ENCODE data around the gene CARS1.

The CARS1 gene

DNA sequence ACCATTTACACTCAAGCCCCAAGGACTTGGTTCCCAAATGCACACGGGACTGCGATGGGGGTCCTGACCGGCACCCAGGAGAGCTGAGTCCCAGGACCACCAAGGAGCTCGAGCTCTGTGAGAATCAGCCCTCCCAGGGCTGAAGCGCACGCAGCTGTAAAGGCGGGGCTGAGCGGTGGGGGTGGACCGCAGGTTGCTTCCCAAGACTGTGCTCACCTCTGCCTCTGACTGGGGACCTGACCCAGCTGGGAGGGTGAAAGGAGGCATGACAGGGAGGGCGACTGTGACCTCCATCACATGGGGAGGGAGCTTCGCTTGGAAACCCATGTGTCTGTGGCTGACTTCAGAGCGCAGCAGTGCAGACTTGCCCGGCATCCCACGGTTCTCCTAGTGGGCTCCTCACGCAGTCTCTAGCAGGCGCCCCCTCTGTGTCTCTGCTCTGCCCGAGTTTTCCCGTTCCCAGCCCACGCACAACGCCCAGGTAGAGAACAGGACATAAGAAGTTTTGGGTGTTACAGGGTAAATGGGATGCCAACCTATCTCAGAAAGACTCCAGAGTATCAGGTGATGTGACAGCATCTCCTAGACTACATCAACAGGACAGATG, 49.7 kb downstream of the CARS1 start:
- TF ChIP-seq, protein P1, sequence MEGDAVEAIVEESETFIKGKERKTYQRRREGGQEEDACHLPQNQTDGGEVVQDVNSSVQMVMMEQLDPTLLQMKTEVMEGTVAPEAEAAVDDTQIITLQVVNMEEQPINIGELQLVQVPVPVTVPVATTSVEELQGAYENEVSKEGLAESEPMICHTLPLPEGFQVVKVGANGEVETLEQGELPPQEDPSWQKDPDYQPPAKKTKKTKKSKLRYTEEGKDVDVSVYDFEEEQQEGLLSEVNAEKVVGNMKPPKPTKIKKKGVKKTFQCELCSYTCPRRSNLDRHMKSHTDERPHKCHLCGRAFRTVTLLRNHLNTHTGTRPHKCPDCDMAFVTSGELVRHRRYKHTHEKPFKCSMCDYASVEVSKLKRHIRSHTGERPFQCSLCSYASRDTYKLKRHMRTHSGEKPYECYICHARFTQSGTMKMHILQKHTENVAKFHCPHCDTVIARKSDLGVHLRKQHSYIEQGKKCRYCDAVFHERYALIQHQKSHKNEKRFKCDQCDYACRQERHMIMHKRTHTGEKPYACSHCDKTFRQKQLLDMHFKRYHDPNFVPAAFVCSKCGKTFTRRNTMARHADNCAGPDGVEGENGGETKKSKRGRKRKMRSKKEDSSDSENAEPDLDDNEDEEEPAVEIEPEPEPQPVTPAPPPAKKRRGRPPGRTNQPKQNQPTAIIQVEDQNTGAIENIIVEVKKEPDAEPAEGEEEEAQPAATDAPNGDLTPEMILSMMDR (conservative IDR thresholded peaks at IDR 0.05) = no peak
- H3K27ac ChIP-seq = no peak overlapping the region

DNA sequence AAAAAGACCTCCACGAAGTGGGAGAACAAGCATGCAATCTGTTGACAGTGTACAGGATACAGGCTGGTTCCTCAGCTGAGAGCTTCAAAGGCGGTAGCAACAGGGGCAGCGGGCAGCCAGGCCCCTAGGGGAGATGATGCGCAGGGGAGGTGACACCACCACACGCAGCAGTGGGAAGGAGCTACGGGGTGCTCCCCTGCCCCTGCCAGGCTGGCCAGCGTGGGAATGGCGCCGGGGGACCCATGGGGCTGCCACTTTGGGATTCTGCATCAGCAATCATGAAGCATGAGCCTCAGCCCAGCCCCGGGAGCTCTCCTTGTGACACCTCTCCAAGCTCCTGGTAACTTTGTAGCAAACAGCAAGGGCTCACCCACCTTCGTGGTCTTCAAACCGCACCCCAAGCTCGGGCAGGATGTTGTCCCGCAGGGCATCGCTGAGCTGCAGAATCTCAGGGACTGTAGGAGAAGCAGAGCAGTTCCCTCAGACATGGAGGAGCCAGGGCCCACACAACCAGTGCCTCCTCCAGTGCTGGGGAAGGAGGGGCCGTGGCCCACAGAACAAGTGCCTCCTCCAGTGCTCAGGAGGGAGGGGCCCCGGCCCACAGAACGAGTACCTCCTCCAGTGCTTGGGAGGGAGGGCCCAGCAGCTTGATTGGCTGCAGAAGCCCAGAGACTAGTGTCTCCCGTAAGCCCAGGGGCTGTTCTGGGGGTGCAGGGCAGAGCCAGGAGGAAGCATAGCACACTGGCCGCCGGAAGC, 50.5 kb downstream of the CARS1 start:
- TF ChIP-seq, protein P1 (conservative IDR thresholded peaks at IDR 0.05) = no peak
- H3K27ac ChIP-seq = no peak overlapping the region

DNA sequence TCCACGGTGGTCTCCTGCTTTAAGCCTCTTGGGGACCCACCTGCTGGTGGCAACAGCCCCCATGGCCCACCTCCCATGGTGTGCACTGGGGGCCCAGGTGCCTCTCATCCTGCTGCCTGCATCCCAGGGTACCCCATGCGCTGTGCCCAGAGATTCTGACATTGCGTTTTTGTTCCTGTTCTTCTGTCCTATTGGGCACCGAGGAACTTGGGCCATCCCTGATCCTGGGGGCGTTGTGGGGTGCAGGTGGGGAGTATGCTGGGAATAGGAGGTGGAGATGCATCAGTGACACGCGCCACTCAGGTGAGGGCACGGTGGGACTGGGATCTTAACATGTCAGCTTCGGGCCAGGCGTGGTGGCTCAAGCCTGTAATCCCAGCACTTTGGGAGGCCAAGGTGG, 52.7 kb downstream of the CARS1 start:
- no peak overlapping the region for H3K27ac ChIP-seq
- TF ChIP-seq, protein P1 (conservative IDR thresholded peaks at IDR 0.05) = no peak

DNA sequence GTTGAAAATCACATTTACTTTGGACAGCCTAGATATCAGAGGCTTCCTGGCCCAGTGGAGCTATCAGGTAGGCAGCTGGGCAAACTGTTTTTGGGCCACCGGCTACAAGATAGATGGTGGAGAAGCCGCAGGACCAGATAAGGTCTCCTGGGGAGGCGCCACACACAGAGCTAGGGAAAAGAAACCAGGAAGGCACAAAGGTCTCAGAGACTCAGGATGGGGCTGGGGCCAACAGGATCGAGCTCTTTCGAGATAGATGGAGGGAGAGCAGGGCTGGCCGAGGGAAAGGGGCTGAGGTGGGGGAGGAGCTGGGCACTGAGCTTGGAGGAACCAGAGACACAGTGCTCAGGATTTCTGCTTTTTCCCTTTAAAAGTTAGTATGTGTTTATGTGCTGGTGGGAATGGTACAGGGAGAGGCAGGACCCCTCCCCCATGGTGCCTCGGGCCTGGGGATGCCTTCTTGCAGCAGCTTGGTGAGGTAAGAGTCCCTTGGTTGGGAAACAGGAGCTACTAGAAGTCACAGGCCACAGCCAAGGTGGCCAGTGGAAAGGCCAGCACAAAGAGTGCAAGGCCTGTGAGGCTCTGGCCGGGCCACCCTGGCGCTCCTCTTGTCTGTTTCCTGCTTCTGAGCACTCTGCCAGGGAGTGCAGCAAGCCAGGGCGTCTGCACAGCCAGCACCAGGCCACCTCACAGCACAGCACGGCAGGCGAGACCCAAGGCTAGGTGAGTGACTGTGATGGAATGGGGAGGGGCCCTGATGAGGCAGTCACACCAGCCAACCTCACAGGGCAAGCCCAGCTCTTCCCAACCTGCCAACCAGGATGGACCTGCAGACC, 53.6 kb downstream of the CARS1 start:
- no peak overlapping the region for H3K27ac ChIP-seq
- TF ChIP-seq, protein P1 (conservative IDR thresholded peaks at IDR 0.05) = no peak

DNA sequence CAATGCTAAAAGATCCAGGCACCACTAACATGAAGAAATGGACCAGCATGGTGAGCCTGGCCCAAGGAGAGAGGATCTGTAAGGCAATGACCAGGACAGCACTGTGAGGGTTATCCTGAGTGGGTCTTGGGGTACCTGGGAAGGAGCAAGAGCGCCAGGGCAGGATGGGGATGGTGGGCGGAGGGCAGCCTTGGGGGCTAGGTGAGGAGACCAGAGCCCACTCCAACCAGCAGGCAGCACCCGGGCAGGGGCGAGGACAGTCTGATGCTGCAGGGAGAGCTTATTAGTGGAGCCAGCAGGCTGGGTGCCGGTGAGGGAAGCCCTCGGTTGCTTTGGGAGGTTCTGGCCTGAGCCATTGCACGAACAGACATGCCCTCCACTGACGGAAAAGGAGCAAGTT, 54.4 kb downstream of the CARS1 start:
- TF ChIP-seq, protein P1 (conservative IDR thresholded peaks at IDR 0.05) = no peak
- peak overlapping the region; percentile 78; the same call in 1 of the 2 replicates for H3K27ac ChIP-seq

DNA sequence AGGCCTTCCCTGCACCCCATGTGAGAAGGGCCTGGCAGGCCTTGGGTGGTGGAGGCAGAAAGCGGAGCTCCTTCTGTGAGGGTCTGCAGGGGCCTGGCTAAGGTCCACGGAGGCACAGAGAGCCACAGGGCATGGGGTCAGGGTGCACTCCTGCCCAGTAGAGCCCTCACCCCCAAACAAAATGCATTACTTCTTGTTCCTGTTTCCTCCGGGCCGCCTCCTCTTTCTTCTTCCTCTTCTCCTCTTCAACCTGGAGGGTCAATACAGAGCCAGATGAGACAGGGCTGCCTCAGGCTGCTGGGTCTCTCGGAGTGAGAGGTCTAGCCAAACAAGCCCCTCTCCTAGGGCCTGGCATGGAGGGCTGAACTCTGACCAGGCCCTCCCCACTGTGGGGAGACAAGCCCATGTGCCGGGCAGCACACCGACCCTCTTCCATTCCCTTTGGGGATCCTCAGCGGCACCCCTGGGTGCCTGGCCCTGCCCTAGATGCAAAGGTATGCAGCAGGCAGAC, 54.8 kb downstream of the CARS1 start:
- TF ChIP-seq, protein P1 (conservative IDR thresholded peaks at IDR 0.05) = no peak
- H3K27ac ChIP-seq = peak overlapping the region; percentile 78

- TF ChIP-seq, protein P1 (conservative IDR thresholded peaks at IDR 0.05) = no peak
- peak overlapping the region; percentile 78 for H3K27ac ChIP-seq
Observed at GRCh38 chr11:3001496-3001895, 55.7 kb downstream of the CARS1 start.

Measured in VCaP (cell line).